PC-3 (cell line): Measurements from ENCODE around the gene KRR1. TPM values are rescaled to one million over a fixed set of nuclear protein-coding genes. Genes with fewer than 3 reads are reported as not detected.

ENCODE experiments used
- ATAC-seq: fragments of 200-7000 bp; cut with Tn5 transposase; 2 replicates; pipeline ENCODE4 v1.9.1; 2020; ENCODE audit warnings: mild to moderate bottlenecking, moderate library complexity
- BruUV-seq: library from RNA; stranded (reverse); fragments of 400-500 nt; replicated peaks from 2 replicates; lab custom pipeline; 2021; lab: Mats Ljungman, UMichigan
- CTCF ChIA-PET: fragments of 300-600 bp; sonication (Branson Sonifier 250); formaldehyde crosslinking; loops from one replicate; lab custom pipeline; 2022; ENCODE audit warnings: antibody characterized with exemption; lab: Charles Lee
- POLR2A ChIA-PET: fragments of 300-600 bp; sonication (Branson Sonifier 250); formaldehyde crosslinking; loops from one replicate; lab custom pipeline; 2022; ENCODE audit warnings: antibody characterized with exemption; ENCODE audit not compliant: unreplicated experiment; lab: Charles Lee
- DNase-seq: peaks from one replicate; pipeline ENCODE4 v3.0.0-alpha.2; 2015
- H2AFZ ChIP-seq: fragments of 300-600 bp; sonication (generic); 2 replicates; pipeline ENCODE4 v1.6.0; 2016; ENCODE audit warnings: antibody characterized with exemption, low read length
- H3F3A ChIP-seq: fragments of 300-600 bp; sonication (generic); one replicate; pipeline ENCODE4 v1.6.0; 2017; ENCODE audit warnings: antibody characterized with exemption, low read length, control low read depth, mild to moderate bottlenecking; ENCODE audit not compliant: unreplicated experiment
- H3K27ac ChIP-seq: fragments of 300-600 bp; sonication (generic); 2 replicates; pipeline ENCODE4 v1.5.1; 2016; ENCODE audit warnings: mild to moderate bottlenecking, low read length
- H3K27me3 ChIP-seq: fragments of 300-600 bp; sonication (generic); 2 replicates; pipeline ENCODE4 v1.6.1; 2016; ENCODE audit warnings: low read length, mixed read lengths
- H3K36me3 ChIP-seq: fragments of 300-600 bp; sonication (generic); 2 replicates; pipeline ENCODE4 v1.6.1; 2016; ENCODE audit warnings: low read depth, mixed run types, low read length, mixed read lengths
- H3K4me1 ChIP-seq: fragments of 300-600 bp; sonication (generic); 2 replicates; pipeline ENCODE4 v1.5.1; 2016; ENCODE audit warnings: low read length; ENCODE audit not compliant: insufficient read depth
- H3K4me2 ChIP-seq: fragments of 300-600 bp; sonication (generic); 2 replicates; pipeline ENCODE4 v1.6.0; 2016; ENCODE audit warnings: low read length
- H3K4me3 ChIP-seq: fragments of 300-600 bp; sonication (generic); 2 replicates; pipeline ENCODE4 v1.5.1; 2016; ENCODE audit warnings: mild to moderate bottlenecking, low read length, mixed read lengths
- H3K79me2 ChIP-seq: fragments of 300-600 bp; sonication (generic); 2 replicates; pipeline ENCODE4 v1.6.1; 2017; ENCODE audit warnings: low read length, mixed read lengths
- H3K9ac ChIP-seq: fragments of 300-600 bp; sonication (generic); 2 replicates; pipeline ENCODE4 v1.6.0; 2016; ENCODE audit warnings: mild to moderate bottlenecking, low read length
- H3K9me2 ChIP-seq: fragments of 300-600 bp; sonication (generic); replicated peaks from 2 replicates; pipeline ENCODE4 v1.6.1; 2016; ENCODE audit warnings: mixed run types, low read length, mixed read lengths
- H3K9me3 ChIP-seq: fragments of 300-600 bp; sonication (generic); 2 replicates; pipeline ENCODE4 v1.6.1; 2016; ENCODE audit warnings: low read length, mixed read lengths
- H4K20me1 ChIP-seq: fragments of 300-600 bp; sonication (generic); 2 replicates; pipeline ENCODE4 v1.6.1; 2016; ENCODE audit warnings: low read length, mixed read lengths
- CTCF ChIP-seq: fragments of 300-600 bp; sonication (generic); conservative IDR thresholded peaks from 2 replicates; pipeline ENCODE4 v1.5.1; 2017; ENCODE audit warnings: antibody characterized with exemption, low read depth, mild to moderate bottlenecking, low read length
- EZH2 ChIP-seq: fragments of 300-600 bp; sonication (generic); IDR thresholded peaks from one replicate; pipeline ENCODE4 v1.6.1; 2017; ENCODE audit warnings: antibody characterized with exemption, mild to moderate bottlenecking, low read length; ENCODE audit not compliant: unreplicated experiment
- EZH2phosphoT487 ChIP-seq: fragments of 300-600 bp; sonication (generic); IDR thresholded peaks from 2 replicates; pipeline ENCODE4 v1.6.1; 2018; ENCODE audit warnings: mild to moderate bottlenecking, antibody characterized with exemption, low read length, borderline replicate concordance
- intact Hi-C: fragments of 100-400 bp; cut with micrococcal nuclease; formaldehyde crosslinking; loops from 2 replicates; pipeline ENCODE4 v1.9.0; 2023
- total RNA-seq: library from RNA; depleted of rRNA; stranded (reverse); fragments of >200 nt; gene quantifications from 2 replicates; pipeline ENCODE4 v1.2.3, GENCODE V29; 2014

The KRR1 gene
- total RNA-seq, 1 experiment from 2014 or later, result 68.4 TPM

- no peaks in the 10 kb centered on the region for H3K9me2 ChIP-seq
- H3K9me3 ChIP-seq, result no peaks in the 10 kb centered on the region
- TF ChIP-seq CTCF (peak; percentile 87), EZH2phosphoT487 (no peak), EZH2 (no peak)
- DNase-seq, result peak; percentile 64
- peaks cover 70% of the 10 kb centered on the region for H3K36me3 ChIP-seq
- intact Hi-C loops, result loop anchor here (1.0 kb wide), 3 partner anchors 115 to 817 kb away; partner anchors contain the start of genes GLIPR1L1 and GLIPR1L2
- H3K79me2 ChIP-seq, result peaks cover 47% of the 10 kb centered on the region
- H4K20me1 ChIP-seq, result peaks cover 21% of the 10 kb centered on the region
- no peak overlapping the region for H2AFZ ChIP-seq
- H3K27ac ChIP-seq, result no peak overlapping the region
- no TSS peak for BruUV-seq
- H3K9ac ChIP-seq, result no peak overlapping the region
- ChIA-PET POLR2A (no interaction called here), CTCF (no interaction called here)
- no peak overlapping the region for H3K4me3 ChIP-seq
- H3K4me1 ChIP-seq, result peaks cover 13% of the 10 kb centered on the region; the same call in 1 of the 2 replicates
- H3K27me3 ChIP-seq, result no peaks in the 10 kb centered on the region
- no peaks in the 10 kb centered on the region for H3F3A ChIP-seq
- ATAC-seq, result peak; percentile 37; the same call in 1 of the 2 replicates
- H3K4me2 ChIP-seq, result no peak overlapping the region
These were observed 5.6 kb downstream of the KRR1 start for GRCh38 chr12:75505706-75506312.

DNA sequence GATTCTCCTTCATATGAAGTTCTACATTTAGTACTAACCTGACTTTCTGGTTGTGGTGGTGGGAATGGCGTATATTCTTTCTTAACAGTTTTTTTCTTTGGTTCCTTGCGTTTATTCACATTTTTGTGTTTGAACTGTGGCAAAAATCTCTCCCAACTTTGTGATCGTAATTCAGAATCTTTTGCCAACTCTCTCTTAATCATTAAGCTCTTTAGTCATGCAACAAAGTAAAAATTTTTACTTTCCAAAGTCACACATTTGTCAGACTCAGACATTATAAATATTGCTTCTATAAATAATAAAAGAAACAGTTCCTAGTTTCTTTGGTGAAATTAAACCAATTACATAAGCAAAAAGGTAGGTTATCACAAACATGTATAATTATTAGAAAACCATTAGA is 7.5 kb downstream of the KRR1 start:
- H3K4me3 ChIP-seq, result no peak overlapping the region
- peaks cover 8% of the 10 kb centered on the region; the same call in 1 of the 2 replicates for H4K20me1 ChIP-seq
- BruUV-seq, result no TSS peak
- no peaks in the 10 kb centered on the region for H3K9me3 ChIP-seq
- H3K9ac ChIP-seq, result no peak overlapping the region
- ATAC-seq, result no peak
- ChIA-PET POLR2A (no interaction called here), CTCF (no interaction called here)
- intact Hi-C loops, result no loop called here
- H3K27ac ChIP-seq, result no peak overlapping the region
- peaks cover 80% of the 10 kb centered on the region for H3K36me3 ChIP-seq
- H3K4me1 ChIP-seq, result no peaks in the 10 kb centered on the region
- H3K4me2 ChIP-seq, result no peak overlapping the region
- peaks cover 28% of the 10 kb centered on the region for H3K79me2 ChIP-seq
- no peak overlapping the region for H2AFZ ChIP-seq
- no peaks in the 10 kb centered on the region for H3K9me2 ChIP-seq
- no peak for TF ChIP-seq EZH2
- no peak for TF ChIP-seq CTCF
- TF ChIP-seq EZH2phosphoT487, result no peak
- no peaks in the 10 kb centered on the region for H3K27me3 ChIP-seq
- DNase-seq, result no peak
- H3F3A ChIP-seq, result no peaks in the 10 kb centered on the region

DNA sequence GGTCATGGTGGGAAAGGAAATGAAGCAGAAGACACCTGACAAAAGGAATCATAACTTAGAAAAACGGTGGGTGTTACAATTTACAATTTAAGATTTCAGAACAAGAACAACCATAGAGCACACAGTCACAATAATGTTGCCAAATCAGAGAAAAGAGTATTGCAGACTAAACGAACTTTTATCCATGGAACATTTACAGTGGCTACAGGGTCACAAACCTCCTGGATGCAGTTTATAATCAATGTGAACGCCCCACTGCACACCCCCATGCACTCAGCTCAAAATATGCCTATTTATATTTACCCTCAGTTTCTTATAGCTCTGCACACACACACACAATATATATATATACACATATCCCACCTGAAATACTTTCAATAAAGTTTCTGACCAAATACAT is 8.0 kb downstream of the KRR1 start:
- no peak overlapping the region for H2AFZ ChIP-seq
- no peak overlapping the region for H3K27ac ChIP-seq
- H3F3A ChIP-seq, result no peaks in the 10 kb centered on the region
- no peak for TF ChIP-seq EZH2phosphoT487
- TF ChIP-seq EZH2, result no peak
- no peak for TF ChIP-seq CTCF
- H3K9me3 ChIP-seq, result no peaks in the 10 kb centered on the region
- BruUV-seq, result no TSS peak
- H3K9ac ChIP-seq, result no peak overlapping the region
- peaks cover 82% of the 10 kb centered on the region for H3K36me3 ChIP-seq
- H3K9me2 ChIP-seq, result no peaks in the 10 kb centered on the region
- peaks cover 4% of the 10 kb centered on the region; the same call in 1 of the 2 replicates for H4K20me1 ChIP-seq
- intact Hi-C loops, result no loop called here
- H3K4me2 ChIP-seq, result no peak overlapping the region
- no peak for DNase-seq
- H3K79me2 ChIP-seq, result peaks cover 24% of the 10 kb centered on the region
- no peaks in the 10 kb centered on the region for H3K27me3 ChIP-seq
- ATAC-seq, result no peak
- H3K4me3 ChIP-seq, result no peak overlapping the region
- POLR2A ChIA-PET, result no interaction called here
- H3K4me1 ChIP-seq, result no peaks in the 10 kb centered on the region
- CTCF ChIA-PET, result no interaction called here
